ENCODE data around the gene MAP2K5.

Gene MAP2K5

GRCh38 chr15:67678993-67679392 lies 136.5 kb downstream of the MAP2K5 start:
- no peak for DNase-seq

DNA sequence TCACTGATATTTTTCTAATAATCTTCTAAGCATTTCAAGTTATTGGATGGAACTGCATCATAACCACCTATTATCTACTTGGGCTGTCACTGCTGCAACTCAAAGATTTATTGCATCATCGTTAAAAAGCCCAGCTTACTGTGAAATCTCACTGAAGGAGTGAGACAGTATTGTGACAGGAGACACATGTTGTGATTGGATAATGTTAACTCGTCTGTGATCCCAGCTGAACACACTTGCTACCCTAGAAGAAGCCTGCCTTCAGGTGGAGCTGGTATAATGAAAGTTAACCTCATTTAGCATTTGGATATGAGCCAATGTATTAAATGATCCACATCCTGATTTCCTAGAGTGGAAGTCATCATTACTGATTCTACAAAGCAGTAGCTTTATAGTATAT lies 138.1 kb downstream of the MAP2K5 start:
- no peak for DNase-seq

DNA sequence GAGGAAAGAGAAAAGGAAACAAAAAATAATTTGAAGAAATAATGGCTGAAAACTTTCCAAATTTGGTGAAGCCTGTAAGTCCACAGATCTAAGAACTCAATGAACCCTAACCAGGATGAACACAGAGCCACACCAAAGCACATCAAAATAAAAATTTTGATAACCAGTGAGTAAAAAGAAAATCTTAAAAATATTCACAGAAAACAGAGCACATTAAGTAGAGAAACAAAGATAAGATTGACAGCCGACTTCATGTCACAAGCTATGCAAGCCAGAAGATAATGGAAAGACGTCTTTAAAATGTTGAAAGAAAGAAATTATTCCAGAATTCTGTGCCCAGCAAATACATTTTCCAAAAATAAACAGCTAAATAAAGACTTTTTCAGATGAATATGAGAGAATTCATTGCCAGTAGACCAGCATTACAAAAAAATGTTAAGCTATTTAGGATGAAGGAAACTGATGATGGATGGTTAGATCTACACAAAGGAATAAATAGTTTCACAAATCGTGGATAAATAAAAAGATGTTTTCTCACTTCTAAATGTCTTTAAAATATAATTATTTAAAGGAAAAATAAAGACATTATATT lies 142.6 kb downstream of the MAP2K5 start:
- no peak for DNase-seq

GRCh38 chr15:67685716-67686115 lies 143.2 kb downstream of the MAP2K5 start:
- no peak for DNase-seq

DNA sequence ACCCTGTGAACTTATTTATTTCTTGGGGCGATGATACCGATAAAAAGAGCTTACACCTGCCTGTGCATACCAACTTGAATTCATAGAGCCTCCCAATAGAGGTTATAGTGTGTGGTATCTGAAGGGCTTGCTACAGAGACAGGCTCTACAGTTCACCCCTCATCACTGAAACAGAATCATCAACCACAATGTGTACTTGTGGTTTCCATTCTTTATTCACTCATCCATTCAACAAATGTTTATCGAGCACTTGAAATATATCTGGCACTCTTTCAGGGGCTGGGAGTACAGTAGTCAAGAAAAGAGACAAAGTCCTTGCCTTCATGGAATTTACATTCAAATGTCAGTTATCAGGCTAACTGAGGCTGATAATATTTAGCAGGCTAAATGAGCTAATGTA lies 148.4 kb downstream of the MAP2K5 start:
- DNase-seq = no peak

- no peak for DNase-seq
Measured at GRCh38 chr15:67691450-67691849, 148.9 kb downstream of the MAP2K5 start.

GRCh38 chr15:67692573-67692972 lies 150.1 kb downstream of the MAP2K5 start:
- no peak for DNase-seq

GRCh38 chr15:67696087-67696486 lies 153.6 kb downstream of the MAP2K5 start:
- DNase-seq = no peak

- no peak for DNase-seq
Measured at GRCh38 chr15:67700023-67700422, 157.5 kb downstream of the MAP2K5 start.

DNA sequence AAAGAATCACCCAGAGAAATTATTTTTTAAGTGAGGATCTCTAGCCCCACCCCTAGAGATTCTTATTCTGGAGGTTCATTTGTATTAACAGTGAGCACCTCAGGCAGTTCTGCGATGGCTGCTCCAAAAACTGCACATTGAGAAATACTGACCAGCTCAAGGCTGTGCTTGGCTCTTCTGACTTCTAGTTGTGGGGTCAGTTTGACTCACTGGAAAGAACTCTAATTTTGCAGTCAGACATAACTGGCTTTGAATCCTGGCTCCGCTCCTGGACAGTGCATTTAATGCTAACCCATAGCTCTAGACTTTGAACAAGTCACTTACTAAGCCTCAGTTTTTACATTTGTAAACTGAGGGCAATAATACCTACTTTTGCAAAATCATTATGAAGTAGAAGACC lies 159.2 kb downstream of the MAP2K5 start:
- no peak for DNase-seq

GRCh38 chr15:67707520-67708283 lies 165.2 kb downstream of the MAP2K5 start:
- no peak for DNase-seq

- no peak for DNase-seq
Measured at GRCh38 chr15:67708500-67708899, 166.0 kb downstream of the MAP2K5 start.

GRCh38 chr15:67715170-67715569 lies 172.7 kb downstream of the MAP2K5 start:
- DNase-seq = no peak

DNA sequence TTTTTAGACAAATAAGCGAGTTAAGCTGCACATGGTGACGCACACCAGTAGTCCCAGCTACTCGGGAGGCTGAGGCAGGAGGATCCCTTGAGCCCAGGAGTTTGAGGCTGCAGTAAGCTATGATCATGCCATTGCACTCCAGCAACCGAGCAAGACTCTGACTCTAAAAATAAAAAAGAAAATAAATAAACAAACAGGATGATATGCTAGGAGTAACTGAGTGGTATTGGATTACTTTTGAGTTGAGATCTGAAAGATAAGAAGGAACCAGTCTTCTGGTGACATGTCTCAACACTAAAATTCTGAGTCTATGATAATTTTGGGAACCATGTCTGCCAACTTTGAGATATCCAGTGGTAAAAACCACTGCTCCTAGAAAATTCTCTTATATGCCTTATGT lies 173.7 kb downstream of the MAP2K5 start:
- DNase-seq = no peak

GRCh38 chr15:67717776-67718175 lies 175.3 kb downstream of the MAP2K5 start:
- DNase-seq = no peak

DNA sequence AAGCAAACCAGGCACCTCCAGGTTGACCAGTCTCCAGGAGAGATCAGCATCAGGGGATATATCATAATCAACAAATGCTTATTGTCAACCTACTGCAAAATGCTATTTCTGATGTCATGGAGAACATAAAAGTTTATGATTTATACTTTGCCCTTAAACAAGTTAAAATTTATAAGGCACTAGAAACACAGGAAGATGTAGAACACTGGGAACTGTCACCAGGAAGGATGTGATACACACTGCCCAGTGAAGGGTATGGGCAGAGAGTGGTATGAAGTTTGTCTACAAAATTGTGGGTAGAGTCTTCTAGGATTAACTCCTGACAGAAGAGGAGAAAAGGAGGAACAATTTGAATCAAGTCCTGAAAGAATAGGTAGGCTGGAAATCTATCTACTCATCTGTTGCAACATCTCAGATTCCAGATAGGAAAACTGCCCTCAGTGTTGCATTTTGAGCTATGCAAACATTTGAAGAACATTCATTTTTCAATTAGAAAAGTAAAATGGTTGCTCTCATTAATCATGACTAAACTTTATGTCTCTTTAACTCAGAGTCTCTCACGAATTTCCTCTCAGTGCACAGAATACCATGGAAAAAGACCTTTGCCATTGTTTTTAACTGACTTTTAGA lies 176.9 kb downstream of the MAP2K5 start:
- DNase-seq = no peak

- DNase-seq = no peak
Measured at GRCh38 chr15:67720556-67721175, 178.2 kb downstream of the MAP2K5 start.

DNA sequence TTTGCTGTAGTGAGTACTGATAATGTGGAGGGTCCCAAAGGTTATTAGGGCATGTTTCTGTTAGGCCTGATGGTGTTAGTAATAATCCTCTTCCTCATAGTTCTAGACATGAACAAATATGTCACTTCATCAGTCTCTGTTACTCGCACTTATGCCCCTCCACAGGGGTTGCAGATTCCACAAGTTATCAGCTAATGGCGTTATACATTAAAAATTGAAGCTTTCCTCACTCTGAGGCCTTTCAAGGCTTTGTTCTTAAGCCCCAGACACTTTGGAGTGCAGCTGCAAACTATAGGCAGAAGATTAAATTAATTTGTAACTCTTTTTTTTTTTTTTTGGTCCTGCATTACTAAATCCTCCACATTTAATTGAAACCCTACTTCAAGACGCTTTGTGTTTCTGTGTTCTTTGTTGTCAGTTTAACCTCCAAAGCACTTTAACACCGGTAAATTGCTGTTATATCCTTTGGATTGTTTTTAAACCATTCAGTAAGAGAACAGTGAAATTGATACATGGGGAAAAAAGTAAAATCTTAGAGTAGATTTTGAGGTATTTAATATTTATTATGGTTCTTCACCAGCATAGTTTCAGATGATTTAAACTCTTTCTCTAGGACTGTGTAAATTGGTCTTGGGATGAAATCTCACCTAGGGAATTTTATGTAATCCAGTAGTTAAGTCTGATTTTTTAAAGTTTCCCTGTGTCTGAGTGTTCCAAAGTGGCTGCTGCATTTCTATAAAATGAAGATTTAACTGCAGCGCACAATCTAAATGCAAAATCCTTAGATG lies 179.7 kb downstream of the MAP2K5 start:
- DNase-seq = no peak

DNA sequence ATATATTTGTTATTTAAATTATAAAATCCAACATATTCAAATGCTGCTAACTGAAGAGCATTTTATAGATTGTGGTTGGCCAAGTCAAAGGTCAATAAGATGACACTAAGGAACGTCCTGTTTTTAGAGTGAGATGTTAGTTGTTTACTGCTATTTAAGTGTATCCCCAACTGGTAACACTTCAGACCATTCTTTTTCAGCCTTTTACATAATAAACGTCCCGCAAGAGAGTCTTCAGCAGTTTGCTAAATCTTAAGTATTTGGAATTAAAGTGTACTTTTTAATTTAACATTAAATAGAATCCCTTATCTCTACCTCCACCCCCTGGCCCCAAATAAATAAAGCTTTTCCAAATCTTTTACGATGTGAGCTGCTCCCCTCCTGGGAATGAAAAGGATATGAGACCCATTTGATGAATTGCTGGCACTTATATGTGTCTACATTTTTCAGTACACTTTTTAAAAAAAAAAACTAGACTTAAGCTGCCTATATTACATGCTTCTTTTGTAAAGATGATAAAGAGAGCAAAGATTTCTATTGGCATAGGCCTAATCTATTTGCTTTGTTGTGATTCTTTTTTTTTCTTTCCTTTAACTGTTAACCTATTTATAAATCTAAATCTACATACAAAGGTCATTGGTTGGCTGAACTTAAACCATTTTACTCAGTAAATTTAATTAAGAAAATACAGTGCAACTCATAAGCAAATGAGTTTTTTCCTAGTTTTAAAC lies 181.0 kb downstream of the MAP2K5 start:
- no peak for DNase-seq

DNA sequence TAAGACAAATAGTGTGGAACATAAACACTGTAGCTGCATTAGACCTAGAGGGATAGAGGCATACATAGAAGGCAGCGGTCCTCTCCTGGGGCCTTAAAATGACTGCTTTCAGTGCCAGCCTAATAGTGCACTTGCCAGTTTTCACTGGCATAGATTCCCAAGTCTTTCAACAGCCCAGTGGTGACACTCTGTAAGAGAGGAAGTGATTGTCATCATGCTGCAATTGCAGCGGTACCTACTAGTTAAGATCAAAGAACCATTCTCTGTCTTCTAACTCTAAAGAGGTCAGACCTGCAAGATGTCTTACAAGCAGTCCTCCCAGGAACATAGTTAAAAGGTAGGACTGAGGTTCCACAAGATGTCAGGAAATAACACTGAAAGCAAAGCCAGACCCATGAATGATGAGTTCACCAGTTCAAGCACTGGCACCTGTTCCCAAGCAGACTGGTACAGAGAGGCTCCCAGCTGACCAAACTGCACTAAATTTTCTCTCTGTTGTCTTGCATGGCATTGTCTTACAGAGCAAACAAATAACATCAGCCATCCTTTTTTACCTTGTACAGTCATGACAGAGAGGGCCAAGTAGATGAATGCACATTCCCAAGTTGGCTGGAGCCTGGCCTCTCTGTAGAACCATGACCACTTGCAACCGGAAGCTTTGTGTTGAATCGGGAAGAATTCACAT lies 182.3 kb downstream of the MAP2K5 start:
- no peak for DNase-seq

DNA sequence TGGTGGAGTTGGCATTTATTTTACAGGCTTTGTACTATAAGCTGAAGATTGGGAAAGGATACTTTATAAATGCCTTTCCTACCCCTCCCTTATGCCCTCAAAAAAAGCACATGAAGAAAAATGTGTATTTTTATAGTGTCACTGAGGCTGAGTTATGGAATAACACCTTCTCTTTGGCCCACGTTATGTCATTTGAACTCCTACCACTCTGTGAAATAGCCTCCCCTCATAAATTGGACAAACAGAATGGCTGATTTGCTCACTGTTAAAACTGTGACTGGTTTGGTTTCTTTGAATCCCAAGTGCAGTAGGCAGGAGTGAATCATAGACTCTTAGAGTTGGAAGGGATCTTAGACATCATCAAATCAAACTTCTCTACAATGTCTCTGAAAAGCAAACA lies 187.6 kb downstream of the MAP2K5 start:
- DNase-seq = no peak

Data from CD4-positive, alpha-beta T cell treated with Interleukin-17A for 4 hours (primary cell).